Measurements from ENCODE around the gene DEDD. TPM values are rescaled to one million over a fixed set of nuclear protein-coding genes. Genes with fewer than 3 reads are reported as not detected.
A peak's percentile ranks its signal among the peaks of the same experiment; 100 is the strongest.

The DEDD gene
- total RNA-seq, 1 donor from 2014 or later, result 34.0 TPM

GRCh38 chr1:161091796-161092507, 40.5 kb downstream of the DEDD start:
- no peak for DNase-seq (ENCODE audit: low spot score)

GRCh38 chr1:161091093-161091492, 41.4 kb downstream of the DEDD start:
- DNase-seq (ENCODE audit: low spot score), result no peak

GRCh38 chr1:161090617-161091016, 41.9 kb downstream of the DEDD start:
- no peak for DNase-seq (ENCODE audit: low spot score)

- no peak for DNase-seq (ENCODE audit: low spot score)
Measured at GRCh38 chr1:161089938-161090337, 42.5 kb downstream of the DEDD start.

- peak; percentile 85 for DNase-seq (ENCODE audit: low spot score)
Measured at GRCh38 chr1:161089251-161089924, 43.1 kb downstream of the DEDD start, which contains the start of gene NECTIN4. Gene NECTIN4 (minus strand): TSS chr1:161089558. CDS start chr1:161089296, 262 bp downstream.

GRCh38 chr1:161088587-161089110, 43.8 kb downstream of the DEDD start:
- DNase-seq (ENCODE audit: low spot score), result no peak

- no peak for DNase-seq (ENCODE audit: low spot score)
Measured at GRCh38 chr1:161086457-161086856, 46.0 kb downstream of the DEDD start.

- no peak for DNase-seq (ENCODE audit: low spot score)
Measured at GRCh38 chr1:161085165-161085564, 47.3 kb downstream of the DEDD start.

GRCh38 chr1:161084597-161084988, 47.9 kb downstream of the DEDD start:
- no peak for DNase-seq (ENCODE audit: low spot score)

GRCh38 chr1:161083748-161084596, 48.5 kb downstream of the DEDD start:
- no peak for DNase-seq (ENCODE audit: low spot score)

- peak; percentile 95 for DNase-seq (ENCODE audit: low spot score)
Measured at GRCh38 chr1:161082996-161083747, 49.3 kb downstream of the DEDD start.

GRCh38 chr1:161082483-161082882, 50.0 kb downstream of the DEDD start:
- DNase-seq (ENCODE audit: low spot score), result no peak

- DNase-seq (ENCODE audit: low spot score), result no peak
Measured at GRCh38 chr1:161081519-161081918, 50.9 kb downstream of the DEDD start.

GRCh38 chr1:161080441-161081405, 51.7 kb downstream of the DEDD start:
- DNase-seq (ENCODE audit: low spot score), result no peak

- DNase-seq (ENCODE audit: low spot score), result no peak
Measured at GRCh38 chr1:161079436-161080110, 52.9 kb downstream of the DEDD start.

GRCh38 chr1:161077426-161077825, 55.0 kb downstream of the DEDD start:
- DNase-seq (ENCODE audit: low spot score), result no peak

- DNase-seq (ENCODE audit: low spot score), result no peak
Measured at GRCh38 chr1:161076410-161076809, 56.1 kb downstream of the DEDD start.

GRCh38 chr1:161074676-161075368, 57.6 kb downstream of the DEDD start:
- peak; percentile 92 for DNase-seq (ENCODE audit: low spot score)

Measured in ureter (tissue), 1 donor.